ENCODE results near the gene YTHDF1. TPM values are rescaled to one million over a fixed set of nuclear protein-coding genes. Genes with fewer than 3 reads are reported as not detected.

Gene YTHDF1
- total RNA-seq = 20.7 and 25.4 TPM in 2 replicates

GRCh38 chr20:63216041-63216848, at the start of gene YTHDF1:
Gene YTHDF1 (minus strand): TSS chr20:63216131. CDS start chr20:63215892, 239 bp downstream.

DNA sequence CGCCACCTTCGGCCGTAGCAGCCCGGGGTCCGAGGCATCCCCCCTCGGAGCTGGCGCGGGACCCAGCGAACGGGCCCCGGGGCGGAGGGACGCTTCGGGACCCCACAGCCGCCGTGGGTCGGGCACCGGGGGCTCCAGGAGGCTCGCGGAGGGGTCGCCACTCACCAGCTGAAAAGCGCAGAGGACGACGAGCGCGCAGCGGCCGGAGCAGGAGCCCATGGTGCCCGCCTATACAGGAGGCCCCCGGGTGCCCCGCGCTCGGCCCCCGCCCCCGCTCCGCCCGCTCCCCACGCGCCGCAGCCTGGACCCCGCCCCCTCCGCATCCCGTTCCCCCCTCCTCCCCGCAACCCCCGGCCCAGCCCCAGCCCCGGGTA, 38.3 kb upstream of the YTHDF1 start, which contains the start of gene NKAIN4:
Gene NKAIN4 (minus strand): TSS at position 232 of the 374 bp plus-strand sequence. CDS start 13 bp downstream, at position 219.

GRCh38 chr20:63235399-63235983, 19.6 kb upstream of the YTHDF1 start, which contains the start of gene BIRC7:
Gene BIRC7 (plus strand): TSS chr20:63235905. CDS start chr20:63236097, 192 bp downstream.

Other genes with a start within 250 kb of the YTHDF1 start
- gene BHLHE23, start 209.2 kb downstream of the YTHDF1 start, total RNA-seq = not detected in 2 replicates
- not detected in 2 replicates for gene BIRC7, start 19.8 kb upstream of the YTHDF1 start, total RNA-seq
- 0.46 TPM in 1 of 2 replicates, not detected in the other for gene NKAIN4, start 38.3 kb upstream of the YTHDF1 start, total RNA-seq
- 44.6 and 46.3 TPM in 2 replicates for gene ARFGAP1, start 56.7 kb upstream of the YTHDF1 start, total RNA-seq
- gene COL20A1, start 77.1 kb upstream of the YTHDF1 start, total RNA-seq = not detected in 2 replicates
- not detected in 2 replicates for gene CHRNA4, start 145.2 kb upstream of the YTHDF1 start, total RNA-seq